ENCODE results near the gene E2F2.
A peak's percentile ranks its signal among the peaks of the same experiment; 100 is the strongest.

E2F2 gene

GRCh38 chr1:23524716-23525401, 6.2 kb downstream of the E2F2 start:
- Histone ChIP-seq H3K4me1 (peaks cover 5% of the 10 kb centered on the region), H3K36me3 (no peaks in the 10 kb centered on the region; the same call in none of the 2 replicates), H3K27me3 (no peaks in the 10 kb centered on the region), H3K4me3 (ENCODE audit: low read depth, low read length) (no peak overlapping the region), H3K9me3 (no peaks in the 10 kb centered on the region)
- TF ChIP-seq CTCF (IDR thresholded peaks at IDR 0.05; ENCODE audit: low read depth, low read length), result no peak
- peak; percentile 16 for DNase-seq

GRCh38 chr1:23524163-23524562, 6.9 kb downstream of the E2F2 start:
- Histone ChIP-seq H3K27me3 (no peaks in the 10 kb centered on the region), H3K9me3 (no peaks in the 10 kb centered on the region), H3K4me3 (ENCODE audit: low read depth, low read length) (no peak overlapping the region), H3K36me3 (no peaks in the 10 kb centered on the region; the same call in none of the 2 replicates), H3K4me1 (peaks cover 5% of the 10 kb centered on the region)
- no peak for DNase-seq
- TF ChIP-seq CTCF (IDR thresholded peaks at IDR 0.05; ENCODE audit: low read depth, low read length), result no peak

GRCh38 chr1:23522244-23522982, 8.6 kb downstream of the E2F2 start:
- Histone ChIP-seq H3K27me3 (no peaks in the 10 kb centered on the region), H3K9me3 (no peaks in the 10 kb centered on the region), H3K4me1 (no peaks in the 10 kb centered on the region), H3K36me3 (no peaks in the 10 kb centered on the region; the same call in none of the 2 replicates), H3K4me3 (ENCODE audit: low read depth, low read length) (no peak overlapping the region)
- TF ChIP-seq CTCF (IDR thresholded peaks at IDR 0.05; ENCODE audit: low read depth, low read length), result no peak
- DNase-seq, result no peak

GRCh38 chr1:23521588-23521987, 9.4 kb downstream of the E2F2 start:
- Histone ChIP-seq H3K4me3 (ENCODE audit: low read depth, low read length) (no peak overlapping the region), H3K4me1 (no peaks in the 10 kb centered on the region), H3K36me3 (no peaks in the 10 kb centered on the region; the same call in none of the 2 replicates), H3K27me3 (no peaks in the 10 kb centered on the region), H3K9me3 (no peaks in the 10 kb centered on the region)
- DNase-seq, result peak; percentile 41
- TF ChIP-seq CTCF (IDR thresholded peaks at IDR 0.05; ENCODE audit: low read depth, low read length), result no peak

- Histone ChIP-seq H3K4me1 (no peaks in the 10 kb centered on the region), H3K4me3 (ENCODE audit: low read depth, low read length) (no peak overlapping the region), H3K36me3 (peaks cover 6% of the 10 kb centered on the region), H3K27me3 (no peaks in the 10 kb centered on the region), H3K9me3 (no peaks in the 10 kb centered on the region)
- no peak for TF ChIP-seq CTCF (IDR thresholded peaks at IDR 0.05; ENCODE audit: low read depth, low read length)
- no peak for DNase-seq
These were observed 13.5 kb downstream of the E2F2 start for GRCh38 chr1:23517581-23517980.

- Histone ChIP-seq H3K4me3 (ENCODE audit: low read depth, low read length) (no peak overlapping the region), H3K36me3 (peaks cover 6% of the 10 kb centered on the region; the same call in 1 of the 2 replicates)
- no peak for TF ChIP-seq CTCF (IDR thresholded peaks at IDR 0.05; ENCODE audit: low read depth, low read length)
These were observed 15.1 kb downstream of the E2F2 start for GRCh38 chr1:23515905-23516304.

More at GRCh38 chr1:23515905-23516304, 15.1 kb downstream of the E2F2 start:
- H3K4me1 ChIP-seq, result no peaks in the 10 kb centered on the region
- H3K27me3 ChIP-seq, result no peaks in the 10 kb centered on the region
- no peaks in the 10 kb centered on the region for H3K9me3 ChIP-seq
- no peak for DNase-seq
